ENCODE measurements around the gene SEMG1.

- TF ChIP-seq POLR2A (IDR thresholded peaks at IDR 0.05) (no peak), CTCF (IDR thresholded peaks at IDR 0.05) (no peak)
These were observed 14.2 kb downstream of the SEMG1 start, which contains the start of gene SEMG2 for GRCh38 chr20:45221076-45221475.
